ENCODE results near the gene AGR3. TPM values are rescaled to one million over a fixed set of nuclear protein-coding genes. Genes with fewer than 3 reads are reported as not detected.

AGR3 gene
- total RNA-seq, 1 donor from 2014 or later = not detected

- Histone ChIP-seq H4K20me1 (ENCODE audit: insufficient read depth, low read length) (no peaks in the 10 kb centered on the region), H3K4me3 (ENCODE audit: insufficient read depth, low read depth, low read length) (no peak overlapping the region), H3K36me3 (ENCODE audit: insufficient read depth, low read length) (no peaks in the 10 kb centered on the region), H3K27me3 (ENCODE audit: insufficient read depth, low read length) (no peaks in the 10 kb centered on the region), H3K79me2 (ENCODE audit: insufficient read depth, low read length) (no peaks in the 10 kb centered on the region), H3K9me3 (ENCODE audit: insufficient read depth, low read depth, low read length) (no peaks in the 10 kb centered on the region), H3K4me1 (ENCODE audit: insufficient read depth, low read length) (no peaks in the 10 kb centered on the region), H2AFZ (ENCODE audit: low read depth, low read length) (no peak overlapping the region), H3K27ac (ENCODE audit: low read depth, low read length) (no peak overlapping the region), H3K4me2 (ENCODE audit: low read length) (no peak overlapping the region), H3K9ac (ENCODE audit: low read length) (no peak overlapping the region)
- H3K4me1 Mint-ChIP-seq (ENCODE audit: low read depth, unreplicated experiment) = peaks cover 4% of the 10 kb centered on the region
- H3K9me3 Mint-ChIP-seq (ENCODE audit: unreplicated experiment) = no peaks in the 10 kb centered on the region
- H3K36me3 Mint-ChIP-seq (ENCODE audit: low read depth, unreplicated experiment) = no peaks in the 10 kb centered on the region
- no peak for FAIRE-seq
- no peak overlapping the region for H3K4me3 Mint-ChIP-seq (ENCODE audit: unreplicated experiment)
- DNase-seq (ENCODE audit: low read depth) = no peak
- TF ChIP-seq EZH2 (IDR thresholded peaks at IDR 0.05; ENCODE audit: insufficient read depth, low read length) (no peak), CTCF (IDR thresholded peaks at IDR 0.05; ENCODE audit: insufficient read depth, low read depth, low read length) (no peak)
- H3K27ac Mint-ChIP-seq (ENCODE audit: unreplicated experiment) = peak overlapping the region; percentile 23
- H3K27me3 Mint-ChIP-seq (ENCODE audit: low read depth, unreplicated experiment) = no peaks in the 10 kb centered on the region
These were observed 8.2 kb upstream of the AGR3 start for GRCh38 chr7:16889851-16890415.

GRCh38 chr7:16889305-16889704 is 7.5 kb upstream of the AGR3 start:
- H2AFZ ChIP-seq (ENCODE audit: low read depth, low read length) = no peak overlapping the region
- H3K27me3 ChIP-seq (ENCODE audit: insufficient read depth, low read length) = no peaks in the 10 kb centered on the region
- Mint-ChIP-seq H3K27me3 (ENCODE audit: low read depth, unreplicated experiment) (no peaks in the 10 kb centered on the region), H3K27ac (ENCODE audit: unreplicated experiment) (no peak overlapping the region), H3K4me1 (ENCODE audit: low read depth, unreplicated experiment) (peaks cover 4% of the 10 kb centered on the region), H3K9me3 (ENCODE audit: unreplicated experiment) (no peaks in the 10 kb centered on the region), H3K36me3 (ENCODE audit: low read depth, unreplicated experiment) (no peaks in the 10 kb centered on the region), H3K4me3 (ENCODE audit: unreplicated experiment) (no peak overlapping the region)
- H3K9me3 ChIP-seq (ENCODE audit: insufficient read depth, low read depth, low read length) = no peaks in the 10 kb centered on the region
- H3K4me1 ChIP-seq (ENCODE audit: insufficient read depth, low read length) = no peaks in the 10 kb centered on the region
- TF ChIP-seq CTCF (IDR thresholded peaks at IDR 0.05; ENCODE audit: insufficient read depth, low read depth, low read length) = no peak
- TF ChIP-seq EZH2 (IDR thresholded peaks at IDR 0.05; ENCODE audit: insufficient read depth, low read length) = no peak
- H3K4me3 ChIP-seq (ENCODE audit: insufficient read depth, low read depth, low read length) = no peak overlapping the region
- no peak overlapping the region for H3K9ac ChIP-seq (ENCODE audit: low read length)
- no peak for DNase-seq (ENCODE audit: low read depth)
- H3K4me2 ChIP-seq (ENCODE audit: low read length) = no peak overlapping the region
- no peaks in the 10 kb centered on the region for H4K20me1 ChIP-seq (ENCODE audit: insufficient read depth, low read length)
- no peaks in the 10 kb centered on the region for H3K36me3 ChIP-seq (ENCODE audit: insufficient read depth, low read length)
- FAIRE-seq = peak; percentile 62
- no peak overlapping the region for H3K27ac ChIP-seq (ENCODE audit: low read depth, low read length)
- H3K79me2 ChIP-seq (ENCODE audit: insufficient read depth, low read length) = no peaks in the 10 kb centered on the region

GRCh38 chr7:16883918-16884317 is 2.1 kb upstream of the AGR3 start:
- H3K4me3 Mint-ChIP-seq (ENCODE audit: unreplicated experiment) = no peak overlapping the region
- H3K4me1 ChIP-seq (ENCODE audit: insufficient read depth, low read length) = no peaks in the 10 kb centered on the region
- H2AFZ ChIP-seq (ENCODE audit: low read depth, low read length) = no peak overlapping the region
- H3K79me2 ChIP-seq (ENCODE audit: insufficient read depth, low read length) = no peaks in the 10 kb centered on the region
- no peak overlapping the region for H3K27ac Mint-ChIP-seq (ENCODE audit: unreplicated experiment)
- H3K9ac ChIP-seq (ENCODE audit: low read length) = no peak overlapping the region
- no peaks in the 10 kb centered on the region for H3K9me3 Mint-ChIP-seq (ENCODE audit: unreplicated experiment)
- H3K36me3 ChIP-seq (ENCODE audit: insufficient read depth, low read length) = no peaks in the 10 kb centered on the region
- FAIRE-seq = no peak
- no peak overlapping the region for H3K27ac ChIP-seq (ENCODE audit: low read depth, low read length)
- H3K4me1 Mint-ChIP-seq (ENCODE audit: low read depth, unreplicated experiment) = no peaks in the 10 kb centered on the region
- H3K9me3 ChIP-seq (ENCODE audit: insufficient read depth, low read depth, low read length) = no peaks in the 10 kb centered on the region
- H3K27me3 Mint-ChIP-seq (ENCODE audit: low read depth, unreplicated experiment) = no peaks in the 10 kb centered on the region
- TF ChIP-seq EZH2 (IDR thresholded peaks at IDR 0.05; ENCODE audit: insufficient read depth, low read length) = no peak
- no peak for TF ChIP-seq CTCF (IDR thresholded peaks at IDR 0.05; ENCODE audit: insufficient read depth, low read depth, low read length)
- no peak for DNase-seq (ENCODE audit: low read depth)
- no peak overlapping the region for H3K4me3 ChIP-seq (ENCODE audit: insufficient read depth, low read depth, low read length)
- no peaks in the 10 kb centered on the region for H3K27me3 ChIP-seq (ENCODE audit: insufficient read depth, low read length)
- no peaks in the 10 kb centered on the region for H4K20me1 ChIP-seq (ENCODE audit: insufficient read depth, low read length)
- H3K4me2 ChIP-seq (ENCODE audit: low read length) = no peak overlapping the region
- H3K36me3 Mint-ChIP-seq (ENCODE audit: low read depth, unreplicated experiment) = no peaks in the 10 kb centered on the region

Data from astrocyte (in vitro differentiated cells and primary cell).